Activated T-cell treated with anti-CD3 and anti-CD28 coated beads, Interleukin-2, amount 50 U/mL, for 48 hours (primary cell): ENCODE results near the gene DPP9.
A peak's percentile ranks its signal among the peaks of the same experiment; 100 is the strongest.

ENCODE experiments used
- DNase-seq, 2 experiments: peaks; one replicate each; pipeline ENCODE4 v3.0.0-alpha.2; 2020

DPP9 gene

GRCh38 chr19:4653793-4654436 lies 69.7 kb downstream of the DPP9 start:
- no peak for DNase-seq

- no peak for DNase-seq
Observed at GRCh38 chr19:4652075-4652474, 71.6 kb downstream of the DPP9 start.

GRCh38 chr19:4650159-4650558 lies 73.5 kb downstream of the DPP9 start:
- DNase-seq: no peak

- no peak for DNase-seq
Observed at GRCh38 chr19:4649392-4650047, 74.1 kb downstream of the DPP9 start.

GRCh38 chr19:4647676-4648644 lies 75.7 kb downstream of the DPP9 start:
- DNase-seq: no peak

GRCh38 chr19:4645718-4646117 lies 77.9 kb downstream of the DPP9 start:
- DNase-seq: no peak

GRCh38 chr19:4642625-4643024 lies 81.0 kb downstream of the DPP9 start:
- no peak for DNase-seq

- DNase-seq: no peak
Observed at GRCh38 chr19:4641132-4641531, 82.5 kb downstream of the DPP9 start.

GRCh38 chr19:4640247-4641000 lies 83.2 kb downstream of the DPP9 start:
- DNase-seq: no peak

- peak in 1 of 2 experiments; percentile 45 for DNase-seq
Observed at GRCh38 chr19:4639531-4640246, 84.0 kb downstream of the DPP9 start.

GRCh38 chr19:4638828-4639530 lies 84.7 kb downstream of the DPP9 start, which contains the start of gene TNFAIP8L1:
Gene TNFAIP8L1, plus strand, starts transcription at chr19:4639516. Its CDS starts 12,354 bp downstream, at chr19:4651870.
- peak; percentile 99 for DNase-seq

- DNase-seq: no peak
Observed at GRCh38 chr19:4638317-4638716, 85.3 kb downstream of the DPP9 start.

GRCh38 chr19:4636761-4637160 lies 86.9 kb downstream of the DPP9 start:
- DNase-seq: no peak

GRCh38 chr19:4636151-4636717 lies 87.4 kb downstream of the DPP9 start:
- peak; percentile 84 to 88 for DNase-seq

- no peak for DNase-seq
Observed at GRCh38 chr19:4635754-4636116, 87.9 kb downstream of the DPP9 start.

GRCh38 chr19:4633140-4633967 lies 90.3 kb downstream of the DPP9 start:
- DNase-seq: peak; percentile 66 to 70
